RPMI7951 (cell line): ENCODE measurements around the gene GPR150. TPM values are rescaled to one million over a fixed set of nuclear protein-coding genes. Genes with fewer than 3 reads are reported as not detected.
A peak's percentile ranks its signal among the peaks of the same experiment; 100 is the strongest.

Source experiments
- DNase-seq: peaks from one replicate; pipeline ENCODE4 v3.0.0-alpha.2; 2012; ENCODE audit warnings: low read depth
- total RNA-seq: library from RNA; depleted of rRNA; stranded (reverse); fragments of >200 nt; shearing (Covaris generic); gene quantifications from 2 replicates; pipeline ENCODE4 v1.2.3, GENCODE V29; 2014; rRNA removed

Gene GPR150
- total RNA-seq = 0.10 TPM in 1 of 2 replicates, not detected in the other

- DNase-seq = peak; percentile 49
Observed at GRCh38 chr5:95620030-95620869, at the start of gene GPR150. TSS of gene GPR150 (plus strand) at chr5:95620087. CDS start at chr5:95620276, 189 bp downstream.

DNA sequence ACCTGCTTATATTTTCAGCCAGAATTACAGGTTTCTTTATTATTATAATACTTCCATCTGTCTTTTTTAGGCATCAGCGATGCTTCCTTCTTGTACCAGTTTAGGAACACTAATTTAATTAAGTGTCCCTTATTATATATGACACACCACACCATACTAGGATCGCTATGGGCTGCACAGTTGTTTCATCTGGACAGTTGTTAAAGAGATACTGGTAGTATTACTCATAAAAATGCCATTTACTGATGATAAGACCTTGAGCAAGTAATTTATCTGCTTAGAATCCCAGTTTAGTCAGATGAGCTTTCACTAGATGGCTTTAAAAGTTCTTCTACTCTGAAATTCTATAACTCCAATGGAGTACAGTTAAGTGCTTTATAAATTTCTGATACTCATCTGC, 47.9 kb upstream of the GPR150 start:
- DNase-seq = no peak

DNA sequence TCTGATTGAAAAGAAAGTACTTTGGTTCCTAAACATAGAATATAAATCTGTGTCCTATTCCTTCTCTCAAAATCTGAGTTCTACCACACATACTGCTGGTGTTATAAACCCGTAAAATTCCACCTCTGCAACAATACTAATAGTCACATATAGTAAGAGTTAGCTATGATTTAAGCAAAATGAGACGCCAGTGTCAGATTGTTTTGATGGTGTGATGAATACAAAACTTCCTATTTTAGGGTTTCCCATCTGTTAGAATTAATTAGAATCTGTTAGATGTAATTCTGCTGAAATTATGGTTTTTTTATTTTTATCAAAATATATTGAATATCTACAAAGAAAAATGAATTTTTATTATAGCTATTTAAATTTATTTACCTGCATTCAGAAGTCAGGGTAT, 38.3 kb upstream of the GPR150 start:
- no peak for DNase-seq

DNA sequence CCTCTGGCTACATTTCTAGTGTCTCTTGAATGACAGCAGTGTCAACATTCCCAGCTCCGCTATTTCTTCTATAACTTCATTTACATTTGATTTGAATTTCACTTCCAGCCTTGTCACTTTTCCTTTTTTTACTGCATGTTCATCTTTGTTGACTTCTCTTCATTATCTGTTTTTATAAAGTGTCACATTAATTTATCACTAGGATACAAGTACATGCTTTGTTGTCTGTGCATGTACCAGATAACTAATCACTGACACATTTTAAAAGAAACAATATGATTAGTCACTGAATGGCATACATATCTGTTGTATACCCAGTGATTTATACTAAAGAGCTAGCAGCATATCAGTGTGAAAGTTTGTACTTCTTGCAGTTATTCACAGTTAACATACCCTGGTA, 35.9 kb upstream of the GPR150 start:
- no peak for DNase-seq

- no peak for DNase-seq
Observed at GRCh38 chr5:95590880-95591279, 29.0 kb upstream of the GPR150 start.

GRCh38 chr5:95591490-95591901, 28.4 kb upstream of the GPR150 start:
- peak; percentile 51 for DNase-seq

- DNase-seq = no peak
Observed at GRCh38 chr5:95595289-95595931, 24.5 kb upstream of the GPR150 start.

GRCh38 chr5:95599252-95599651, 20.6 kb upstream of the GPR150 start:
- no peak for DNase-seq

DNA sequence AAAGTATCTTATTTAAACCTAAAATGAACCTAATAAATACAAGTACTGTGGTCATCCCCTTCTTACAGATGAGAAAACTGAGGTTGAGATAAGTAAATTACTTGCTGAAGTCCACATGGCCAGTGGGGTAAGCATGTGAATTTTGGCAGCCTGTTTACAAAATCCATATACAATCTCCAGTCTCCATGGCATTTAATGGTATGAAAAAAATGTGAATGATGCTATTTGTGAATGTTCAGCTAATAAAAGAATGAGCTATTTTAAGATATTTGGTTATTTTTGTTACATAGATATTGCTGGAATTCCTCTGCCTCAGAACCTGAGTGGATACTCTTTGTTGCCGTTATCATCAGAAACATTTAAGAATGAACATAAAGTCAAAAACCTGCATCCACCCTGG, 19.3 kb upstream of the GPR150 start:
- DNase-seq = no peak

- DNase-seq = no peak
Observed at GRCh38 chr5:95605786-95606185, 14.1 kb upstream of the GPR150 start.

GRCh38 chr5:95606419-95606818, 13.5 kb upstream of the GPR150 start:
- DNase-seq = no peak

DNA sequence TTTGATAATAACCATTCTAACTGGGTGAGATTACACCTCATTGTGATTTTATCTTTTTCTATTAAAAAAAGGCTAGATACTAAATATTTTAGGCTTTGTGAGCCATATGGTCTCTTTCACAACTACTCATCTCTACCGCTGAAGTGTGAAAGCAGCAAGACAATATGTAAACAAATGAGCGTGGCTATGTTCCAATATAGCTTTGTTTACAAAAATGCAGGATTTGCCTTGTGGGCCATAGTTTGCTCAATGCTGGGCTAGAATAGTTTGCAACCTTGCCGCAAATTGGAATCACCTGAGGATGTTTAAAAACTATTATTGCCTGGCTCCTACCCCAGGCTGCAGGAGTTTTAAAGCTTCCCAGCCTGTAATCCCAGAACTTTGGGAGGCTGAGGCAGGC, 10.2 kb upstream of the GPR150 start:
- DNase-seq = no peak

DNA sequence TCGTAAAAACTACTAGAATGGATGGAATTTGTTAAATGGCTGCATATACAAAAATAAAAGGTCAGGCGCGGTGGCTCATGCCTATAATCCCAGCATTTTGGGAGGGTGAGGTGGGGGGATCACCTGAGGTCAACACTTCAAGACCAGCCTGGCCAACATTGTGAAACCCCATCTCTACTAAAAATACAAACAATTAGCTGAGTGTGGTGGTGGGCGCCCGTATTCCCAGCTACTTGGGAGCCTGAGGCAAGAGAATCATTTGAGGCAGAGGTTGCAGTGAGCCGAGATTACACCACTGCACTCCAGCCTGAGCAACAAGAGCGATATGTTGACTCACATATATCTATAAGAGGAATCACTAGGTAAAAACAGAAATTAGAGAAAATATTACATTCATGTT, 9.3 kb upstream of the GPR150 start:
- DNase-seq = no peak

DNA sequence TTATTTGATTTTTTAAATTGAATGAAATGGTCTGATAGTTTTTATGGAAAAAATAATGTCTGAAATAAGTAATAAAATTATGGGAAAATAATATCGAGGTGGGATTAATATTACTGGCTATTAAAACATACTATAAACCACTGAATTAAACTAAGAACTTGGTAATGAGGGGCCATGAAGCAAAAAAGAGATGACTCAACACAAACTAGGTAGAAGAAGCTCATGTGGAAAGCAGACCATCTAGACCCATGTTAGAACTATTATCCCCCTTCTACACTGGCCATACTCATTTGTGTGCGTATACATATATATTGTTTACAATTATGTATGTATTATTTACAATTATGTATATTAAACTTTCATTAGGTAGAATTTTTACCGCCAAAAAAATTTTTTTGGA, 8.5 kb upstream of the GPR150 start:
- no peak for DNase-seq

- DNase-seq = no peak
Observed at GRCh38 chr5:95613514-95613913, 6.4 kb upstream of the GPR150 start.

- no peak for DNase-seq
Observed at GRCh38 chr5:95615164-95615467, 4.8 kb upstream of the GPR150 start.

DNA sequence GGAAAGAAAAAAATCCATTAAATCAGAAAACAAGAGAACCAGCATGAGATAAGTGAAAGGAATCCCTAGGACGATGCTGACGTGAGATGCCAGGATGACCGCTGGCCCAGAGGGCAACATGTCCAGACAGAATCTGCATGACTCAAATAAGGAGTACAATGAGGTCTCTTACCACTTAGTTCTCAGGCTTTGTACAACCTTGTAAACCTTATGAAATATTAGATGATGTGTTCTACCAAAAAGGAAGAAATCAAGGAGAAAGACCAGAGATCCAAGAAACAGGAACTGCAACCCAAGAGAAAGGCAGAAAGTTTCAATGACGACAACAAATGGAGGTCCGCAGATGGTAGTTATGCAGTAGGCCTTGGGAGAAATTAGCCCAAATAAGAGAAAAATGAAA, 2.8 kb upstream of the GPR150 start:
- DNase-seq = peak; percentile 46

DNA sequence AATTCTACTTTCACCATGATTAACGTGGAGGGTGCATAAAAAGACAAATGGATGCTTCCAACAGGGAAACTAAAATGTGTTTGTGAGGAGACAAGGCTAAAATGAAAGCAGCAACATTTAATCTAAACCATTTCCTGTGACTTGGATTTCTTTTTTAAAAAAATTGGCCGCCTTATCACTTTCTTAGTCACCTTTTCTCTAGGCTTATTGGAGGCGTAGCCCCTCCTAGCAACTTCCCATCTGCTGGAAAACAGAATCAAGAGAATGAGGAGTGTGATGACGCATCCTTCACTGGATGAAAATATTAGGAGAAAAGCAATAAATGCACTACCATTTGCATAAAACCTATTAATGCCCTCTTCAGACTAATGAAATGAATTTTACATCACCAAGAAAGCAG, 791 bp upstream of the GPR150 start:
- DNase-seq = peak; percentile 13

- no peak for DNase-seq
Observed at GRCh38 chr5:95619514-95620029, 315 bp upstream of the GPR150 start.

GRCh38 chr5:95620870-95621838, 1.3 kb downstream of the GPR150 start:
- peak; percentile 10 for DNase-seq

GRCh38 chr5:95621839-95622629, 2.1 kb downstream of the GPR150 start:
- DNase-seq = no peak
